Measurements from ENCODE around the gene IL6ST. TPM values are rescaled to one million over a fixed set of nuclear protein-coding genes. Genes with fewer than 3 reads are reported as not detected.
"Not testable (repeated sequence)": the region's sequence is repeated elsewhere in the genome, so short reads cannot be mapped to it uniquely, and the experiment has no call there.

IL6ST gene
- total RNA-seq, 4 donors from 2014 or later: 384 to 561 (median 517) TPM

DNA sequence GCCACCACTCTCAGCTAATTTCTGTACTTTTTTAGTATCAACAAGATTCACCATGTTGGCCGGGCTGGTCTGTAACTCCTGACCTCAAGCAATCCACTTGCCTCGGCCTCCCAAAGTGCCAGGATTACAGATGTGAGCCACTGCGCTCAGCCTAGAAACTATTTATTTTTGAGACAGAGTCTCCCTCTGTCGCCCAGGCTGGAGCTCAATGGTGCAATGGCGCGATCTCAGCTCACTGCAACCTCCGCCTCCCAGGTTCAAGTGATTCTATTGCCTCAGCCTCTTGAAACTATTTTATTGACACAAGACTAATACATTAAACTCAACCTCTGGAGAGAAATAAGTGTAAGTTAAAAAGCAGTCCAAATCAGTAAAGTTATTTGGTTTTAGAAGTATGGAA, 34.0 kb downstream of the IL6ST start:
- Histone ChIP-seq H3K4me1 (no peaks in the 10 kb centered on the region), H3K27ac (replicated peaks in 1 of 4) (no peak overlapping the region), H3K9me3 (no peaks in the 10 kb centered on the region), H3K36me3 (peaks cover 45 to 88% (median 74%) of the 10 kb centered on the region in 4 donors), H3K4me3 (no peak overlapping the region), H3K27me3 (no peaks in the 10 kb centered on the region)
- intact Hi-C loops (cut with DNase I): no loop called here
- no peak for TF ChIP-seq POLR2A (IDR thresholded peaks at IDR 0.05; ENCODE audit: low read depth)
- no peak for TF ChIP-seq POLR2AphosphoS5 (IDR thresholded peaks at IDR 0.05)
- no peak for TF ChIP-seq EP300 (IDR thresholded peaks at IDR 0.05)
- TF ChIP-seq, protein P1, sequence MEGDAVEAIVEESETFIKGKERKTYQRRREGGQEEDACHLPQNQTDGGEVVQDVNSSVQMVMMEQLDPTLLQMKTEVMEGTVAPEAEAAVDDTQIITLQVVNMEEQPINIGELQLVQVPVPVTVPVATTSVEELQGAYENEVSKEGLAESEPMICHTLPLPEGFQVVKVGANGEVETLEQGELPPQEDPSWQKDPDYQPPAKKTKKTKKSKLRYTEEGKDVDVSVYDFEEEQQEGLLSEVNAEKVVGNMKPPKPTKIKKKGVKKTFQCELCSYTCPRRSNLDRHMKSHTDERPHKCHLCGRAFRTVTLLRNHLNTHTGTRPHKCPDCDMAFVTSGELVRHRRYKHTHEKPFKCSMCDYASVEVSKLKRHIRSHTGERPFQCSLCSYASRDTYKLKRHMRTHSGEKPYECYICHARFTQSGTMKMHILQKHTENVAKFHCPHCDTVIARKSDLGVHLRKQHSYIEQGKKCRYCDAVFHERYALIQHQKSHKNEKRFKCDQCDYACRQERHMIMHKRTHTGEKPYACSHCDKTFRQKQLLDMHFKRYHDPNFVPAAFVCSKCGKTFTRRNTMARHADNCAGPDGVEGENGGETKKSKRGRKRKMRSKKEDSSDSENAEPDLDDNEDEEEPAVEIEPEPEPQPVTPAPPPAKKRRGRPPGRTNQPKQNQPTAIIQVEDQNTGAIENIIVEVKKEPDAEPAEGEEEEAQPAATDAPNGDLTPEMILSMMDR (IDR thresholded peaks at IDR 0.05): no peak
- DNase-seq (ENCODE audit: extremely low spot score): no peak
- 96% methylated on average over 7 of the region's 7 CpGs for WGBS

DNA sequence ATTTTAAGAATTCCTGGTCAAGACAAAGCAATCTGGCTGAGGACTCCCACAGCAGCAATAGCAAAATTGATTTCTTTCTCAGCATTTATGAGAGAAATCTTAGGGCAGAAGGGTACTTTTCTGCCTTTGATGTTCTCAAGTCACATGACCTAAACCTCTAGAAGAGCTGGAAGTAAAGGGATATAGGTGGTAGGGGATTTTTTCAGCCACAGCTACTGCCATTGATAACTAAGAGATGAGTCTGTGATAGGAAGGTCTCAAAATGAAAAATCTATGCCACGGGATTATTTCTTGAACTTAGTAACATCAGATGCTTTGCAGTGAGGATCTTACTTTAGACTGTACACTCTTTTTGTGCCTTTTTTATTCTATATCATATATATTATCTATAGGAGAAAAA, 35.6 kb downstream of the IL6ST start:
- no peaks in the 10 kb centered on the region for H3K27me3 ChIP-seq
- no peak for DNase-seq (ENCODE audit: extremely low spot score)
- WGBS: 95% methylated on average over 1 of the region's 1 CpG
- no peak overlapping the region for H3K27ac ChIP-seq (replicated peaks in 1 of 4)
- TF ChIP-seq POLR2AphosphoS5 (IDR thresholded peaks at IDR 0.05): no peak
- no peak for TF ChIP-seq EP300 (IDR thresholded peaks at IDR 0.05)
- H3K9me3 ChIP-seq: no peaks in the 10 kb centered on the region
- no peaks in the 10 kb centered on the region for H3K4me1 ChIP-seq
- H3K36me3 ChIP-seq: peaks cover 61 to 98% (median 87%) of the 10 kb centered on the region in 4 donors
- no peak overlapping the region for H3K4me3 ChIP-seq
- intact Hi-C loops (cut with DNase I): loop anchor here (10.0 kb wide), 1 partner anchor 684 kb away; no protein-coding TSS in a partner anchor

DNA sequence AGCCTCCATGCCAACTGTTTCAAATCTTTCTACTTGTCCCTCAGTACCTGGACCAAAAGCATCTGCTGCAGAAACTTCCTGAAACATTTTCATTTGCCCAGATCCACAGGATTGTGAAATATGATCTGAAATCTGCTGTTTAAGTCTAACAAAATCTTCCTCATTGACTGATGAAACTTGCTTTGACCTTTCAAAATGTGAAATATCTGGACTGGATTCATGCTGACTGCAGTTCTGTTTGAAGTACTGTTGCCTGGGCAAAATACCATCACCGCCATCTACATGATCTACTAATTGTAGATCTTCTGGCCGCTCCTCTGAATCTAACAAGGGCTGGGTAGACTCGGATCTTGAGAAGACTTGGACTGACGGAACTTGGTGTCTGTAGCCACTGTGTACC, 53.6 kb downstream of the IL6ST start:
- H3K27me3 ChIP-seq; H3K27ac ChIP-seq (replicated peaks in 1 of 4); H3K9me3 ChIP-seq; DNase-seq (ENCODE audit: extremely low spot score); intact Hi-C loops (cut with DNase I); H3K4me1 ChIP-seq; H3K4me3 ChIP-seq: not testable (repeated sequence)
- WGBS: 97% methylated on average over 4 of the region's 4 CpGs
- H3K36me3 ChIP-seq: peaks cover 43 to 85% (median 69%) of the 10 kb centered on the region in 4 donors

DNA sequence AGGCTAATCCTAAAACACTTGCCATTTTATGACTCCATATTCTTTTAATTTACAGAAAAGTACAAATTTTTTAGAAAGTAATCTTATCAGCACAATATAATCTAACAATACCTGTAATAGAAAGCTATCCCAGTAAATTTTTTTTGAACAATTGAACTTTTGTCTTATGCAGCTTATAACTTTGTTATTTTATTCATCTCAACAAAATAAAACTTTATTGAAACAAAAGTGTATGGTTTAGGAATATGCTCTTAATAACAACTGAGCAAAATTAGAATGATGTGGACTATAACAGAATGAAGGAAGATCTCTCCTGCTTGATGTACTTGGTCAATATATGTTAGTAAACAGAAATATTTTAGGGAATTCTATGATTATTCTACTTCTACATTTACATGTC, 57.2 kb downstream of the IL6ST start:
- intact Hi-C loops (cut with DNase I): loop anchor here (10.0 kb wide), 1 partner anchor 47 kb away; no protein-coding TSS in a partner anchor
- H3K36me3 ChIP-seq: peaks cover 22 to 76% (median 49%) of the 10 kb centered on the region in 4 donors

DNA sequence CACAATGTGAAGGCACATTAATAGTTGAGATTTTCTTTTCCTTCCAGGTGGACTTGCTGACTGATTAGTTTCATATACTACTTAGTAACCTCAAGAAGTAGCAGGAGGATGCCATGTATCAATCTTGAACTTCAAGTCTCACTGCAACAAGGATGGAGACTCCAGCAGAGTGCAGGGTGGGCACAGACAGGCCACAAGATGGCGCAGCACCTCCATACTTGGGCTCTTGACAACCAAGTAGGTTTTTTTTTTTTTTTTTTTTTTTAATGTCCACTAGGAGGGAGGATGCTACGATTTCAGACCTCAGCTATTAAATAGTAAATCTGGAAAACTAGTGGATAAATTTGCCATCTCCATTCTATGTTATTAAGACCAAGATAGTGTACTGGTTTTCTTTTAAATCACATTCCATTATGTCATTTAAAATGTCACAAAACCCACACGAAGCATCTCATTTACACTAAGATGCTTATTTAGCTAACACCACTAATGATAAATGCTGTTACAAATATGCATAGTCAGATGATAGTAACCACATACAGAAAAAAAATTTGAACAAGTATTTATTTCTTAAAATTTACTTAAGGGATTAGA, 58.6 kb downstream of the IL6ST start:
- DNase-seq (ENCODE audit: extremely low spot score): no peak
- TF ChIP-seq POLR2AphosphoS5 (IDR thresholded peaks at IDR 0.05) (no peak), POLR2A (IDR thresholded peaks at IDR 0.05; ENCODE audit: low read depth) (no peak), EP300 (IDR thresholded peaks at IDR 0.05) (no peak)
- TF ChIP-seq, protein P1 (IDR thresholded peaks at IDR 0.05): peak; percentile 66 to 83 (median 75)
- H3K27ac ChIP-seq (replicated peaks in 1 of 4): no peak overlapping the region
- no peak overlapping the region for H3K4me3 ChIP-seq
- no peaks in the 10 kb centered on the region for H3K9me3 ChIP-seq
- H3K27me3 ChIP-seq: no peaks in the 10 kb centered on the region
- intact Hi-C loops (cut with DNase I): loop anchor here (10.0 kb wide), 1 partner anchor 49 kb away; no protein-coding TSS in a partner anchor
- WGBS: 17% methylated on average over 3 of the region's 3 CpGs
- peaks cover 0 to 10% (median 5%) of the 10 kb centered on the region in 4 donors for H3K4me1 ChIP-seq
- peaks cover 15 to 62% (median 35%) of the 10 kb centered on the region in 4 donors for H3K36me3 ChIP-seq

More for the DNA sequence above, 57.2 kb downstream of the IL6ST start:
- DNase-seq (ENCODE audit: extremely low spot score); H3K9me3 ChIP-seq; H3K27me3 ChIP-seq; H3K27ac ChIP-seq (replicated peaks in 1 of 4); H3K4me3 ChIP-seq: not testable (repeated sequence)
- H3K4me1 ChIP-seq: peaks cover 0 to 10% (median 5%) of the 10 kb centered on the region in 4 donors

DNA sequence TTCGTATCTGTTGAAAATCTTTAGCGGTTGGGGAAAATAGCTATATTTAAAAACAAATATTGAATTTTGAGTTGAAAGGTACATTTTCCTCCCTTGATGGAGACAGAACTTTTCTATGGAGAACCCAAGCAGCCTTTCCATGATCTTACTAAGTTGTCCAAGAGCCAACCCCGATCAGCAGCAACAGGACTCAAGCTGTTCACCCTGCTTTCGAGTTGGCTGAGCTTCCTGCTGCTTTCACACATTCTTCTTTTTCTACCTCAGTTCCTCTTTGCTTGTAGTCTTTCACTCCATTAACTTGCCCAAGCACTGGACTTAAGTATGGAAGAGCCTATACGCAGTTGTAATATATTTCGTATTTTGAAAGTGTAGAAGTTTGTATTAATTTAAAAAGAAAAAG, 59.4 kb downstream of the IL6ST start:
- H3K27ac ChIP-seq (replicated peaks in 1 of 4): no peak overlapping the region
- intact Hi-C loops (cut with DNase I): loop anchor here (10.0 kb wide), 1 partner anchor 49 kb away; no protein-coding TSS in a partner anchor
- 86% methylated on average over 6 of the region's 6 CpGs for WGBS
- H3K27me3 ChIP-seq: no peaks in the 10 kb centered on the region
- peaks cover 8 to 54% (median 27%) of the 10 kb centered on the region in 4 donors for H3K36me3 ChIP-seq
- TF ChIP-seq POLR2AphosphoS5 (IDR thresholded peaks at IDR 0.05) (no peak), EP300 (IDR thresholded peaks at IDR 0.05) (no peak), POLR2A (IDR thresholded peaks at IDR 0.05; ENCODE audit: low read depth) (no peak)
- TF ChIP-seq, protein P1 (IDR thresholded peaks at IDR 0.05): no peak
- H3K4me3 ChIP-seq: no peak overlapping the region
- H3K4me1 ChIP-seq: peaks cover 0 to 10% (median 5%) of the 10 kb centered on the region in 4 donors
- H3K9me3 ChIP-seq: no peaks in the 10 kb centered on the region
- no peak for DNase-seq (ENCODE audit: extremely low spot score)
